GM21526 (cell line): ENCODE measurements around the gene OTUD5.

Experiments used
- ATAC-seq: cut with Tn5 transposase; IDR thresholded peaks from one replicate; pipeline ENCODE4 v1.9.1; 2021; ENCODE audit warnings: moderate library complexity; ENCODE audit not compliant: unreplicated experiment, low FRiP score

The OTUD5 gene

GRCh38 chrX:48972220-48973164 is 15.1 kb upstream of the OTUD5 start:
- ATAC-seq: no peak

GRCh38 chrX:48971249-48972219 is 14.1 kb upstream of the OTUD5 start, which contains the start of gene KCND1:
KCND1 (minus strand) TSS chrX:48971844; CDS start chrX:48970271, 1,573 bp downstream.
- no peak for ATAC-seq

GRCh38 chrX:48969471-48969870 is 12.1 kb upstream of the OTUD5 start:
- ATAC-seq: no peak

- ATAC-seq: no peak
These were observed 11.0 kb upstream of the OTUD5 start for GRCh38 chrX:48968377-48968776.

GRCh38 chrX:48966796-48967579 is 9.6 kb upstream of the OTUD5 start:
- no peak for ATAC-seq

GRCh38 chrX:48965959-48966358 is 8.6 kb upstream of the OTUD5 start:
- ATAC-seq: no peak

- ATAC-seq: no peak
These were observed 4.2 kb upstream of the OTUD5 start for GRCh38 chrX:48961585-48962091.

- no peak for ATAC-seq
These were observed 2.9 kb upstream of the OTUD5 start for GRCh38 chrX:48960291-48960690.

GRCh38 chrX:48958635-48959094 is 1.3 kb upstream of the OTUD5 start:
- no peak for ATAC-seq

- peak; percentile 62 for ATAC-seq
These were observed 624 bp upstream of the OTUD5 start for GRCh38 chrX:48957827-48958634.

GRCh38 chrX:48956728-48957414 is 536 bp downstream of the OTUD5 start:
- no peak for ATAC-seq

GRCh38 chrX:48948589-48948988 is 8.8 kb downstream of the OTUD5 start:
- no peak for ATAC-seq

- ATAC-seq: no peak
These were observed 11.7 kb downstream of the OTUD5 start for GRCh38 chrX:48945517-48946348.

- no peak for ATAC-seq
These were observed 14.5 kb downstream of the OTUD5 start for GRCh38 chrX:48942895-48943294.

GRCh38 chrX:48940404-48940955 is 16.9 kb downstream of the OTUD5 start:
- ATAC-seq: no peak

- no peak for ATAC-seq
These were observed 17.7 kb downstream of the OTUD5 start for GRCh38 chrX:48939524-48940228.
